KOPT-K1 (cell line): Measurements from ENCODE around the gene C13orf46.

Source experiments
- H3K27ac ChIP-seq: fragments of 200-600 bp; sonication (generic); 2 replicates; pipeline ENCODE4 v1.5.1; 2016; ENCODE audit warnings: antibody characterized with exemption, mild to moderate bottlenecking, low read depth, low read length; ENCODE audit not compliant: poor library complexity, severe bottlenecking
- H3K36me3 ChIP-seq: fragments of 200-600 bp; sonication (generic); 2 replicates; pipeline ENCODE4 v1.5.1; 2017; ENCODE audit warnings: antibody characterized with exemption, mild to moderate bottlenecking, low read length, moderate library complexity; ENCODE audit not compliant: insufficient read depth
- H3K9me3 ChIP-seq: fragments of 200-600 bp; sonication (generic); 2 replicates; pipeline ENCODE4 v1.5.1; 2017; ENCODE audit warnings: antibody characterized with exemption, low read length, mild to moderate bottlenecking; ENCODE audit not compliant: insufficient read depth, poor library complexity, severe bottlenecking

Gene C13orf46

GRCh38 chr13:113972451-113973217 lies 1.2 kb downstream of the C13orf46 start:
- Histone ChIP-seq H3K9me3 (no peaks in the 10 kb centered on the region), H3K36me3 (peaks cover 32% of the 10 kb centered on the region), H3K27ac (no peak overlapping the region)

GRCh38 chr13:113971471-113972231 lies 2.2 kb downstream of the C13orf46 start:
- no peaks in the 10 kb centered on the region for H3K9me3 ChIP-seq
- no peak overlapping the region for H3K27ac ChIP-seq
- H3K36me3 ChIP-seq, result peaks cover 25% of the 10 kb centered on the region

GRCh38 chr13:113970810-113971470 lies 2.9 kb downstream of the C13orf46 start:
- H3K27ac ChIP-seq, result no peak overlapping the region
- no peaks in the 10 kb centered on the region for H3K9me3 ChIP-seq
- peaks cover 30% of the 10 kb centered on the region for H3K36me3 ChIP-seq

GRCh38 chr13:113969973-113970611 lies 3.8 kb downstream of the C13orf46 start:
- Histone ChIP-seq H3K36me3 (peaks cover 23% of the 10 kb centered on the region; the same call in 1 of the 2 replicates), H3K27ac (no peak overlapping the region), H3K9me3 (no peaks in the 10 kb centered on the region)

- H3K36me3 ChIP-seq, result peaks cover 18% of the 10 kb centered on the region; the same call in 1 of the 2 replicates
- no peaks in the 10 kb centered on the region for H3K9me3 ChIP-seq
- no peak overlapping the region for H3K27ac ChIP-seq
Measured at GRCh38 chr13:113969311-113969972, 4.4 kb downstream of the C13orf46 start.

- no peaks in the 10 kb centered on the region for H3K9me3 ChIP-seq
- H3K27ac ChIP-seq, result no peak overlapping the region
- H3K36me3 ChIP-seq, result peaks cover 16% of the 10 kb centered on the region; the same call in 1 of the 2 replicates
Measured at GRCh38 chr13:113968463-113969310, 5.2 kb downstream of the C13orf46 start.

GRCh38 chr13:113967729-113968462 lies 6.0 kb downstream of the C13orf46 start:
- Histone ChIP-seq H3K27ac (no peak overlapping the region), H3K36me3 (peaks cover 8% of the 10 kb centered on the region; the same call in 1 of the 2 replicates), H3K9me3 (no peaks in the 10 kb centered on the region)

- Histone ChIP-seq H3K36me3 (peaks cover 8% of the 10 kb centered on the region; the same call in 1 of the 2 replicates), H3K9me3 (no peaks in the 10 kb centered on the region), H3K27ac (no peak overlapping the region)
Measured at GRCh38 chr13:113967206-113967720, 6.6 kb downstream of the C13orf46 start.

GRCh38 chr13:113965968-113966884 lies 7.7 kb downstream of the C13orf46 start:
- Histone ChIP-seq H3K9me3 (peaks cover 4% of the 10 kb centered on the region), H3K27ac (no peak overlapping the region)

GRCh38 chr13:113965383-113965874 lies 8.4 kb downstream of the C13orf46 start:
- no peak overlapping the region for H3K27ac ChIP-seq
- peaks cover 8% of the 10 kb centered on the region; the same call in 1 of the 2 replicates for H3K36me3 ChIP-seq
- H3K9me3 ChIP-seq, result peaks cover 11% of the 10 kb centered on the region

More at GRCh38 chr13:113965968-113966884, 7.7 kb downstream of the C13orf46 start:
- peaks cover 8% of the 10 kb centered on the region; the same call in 1 of the 2 replicates for H3K36me3 ChIP-seq

GRCh38 chr13:113964251-113964995 lies 9.5 kb downstream of the C13orf46 start:
- Histone ChIP-seq H3K9me3 (peaks cover 20% of the 10 kb centered on the region), H3K27ac (no peak overlapping the region), H3K36me3 (peaks cover 8% of the 10 kb centered on the region; the same call in 1 of the 2 replicates)
